ENCODE data around the gene HPD. TPM values are rescaled to one million over a fixed set of nuclear protein-coding genes. Genes with fewer than 3 reads are reported as not detected.

HPD gene
- total RNA-seq, 2 donors from 2014 or later: 3.0 to 5.7 TPM

- no peaks in the 10 kb centered on the region for H3K9me3 ChIP-seq
- peaks cover 48% of the 10 kb centered on the region for H3K4me1 ChIP-seq
- intact Hi-C loops (cut with DNase I): no loop called here
- peak overlapping the region in 1 of 2 donors; percentile 7 for H3K4me3 ChIP-seq
- H3K27me3 ChIP-seq: no peaks in the 10 kb centered on the region
- 10 to 13% methylated on average over 19 to 21 of the region's 21 CpGs for WGBS, 2 donors
- peak overlapping the region in 3 of 4 donors; percentile 77 to 100 (median 99) for H3K27ac ChIP-seq
- no peak for TF ChIP-seq POLR2A (IDR thresholded peaks at IDR 0.05)
- no peak for TF ChIP-seq CTCF (IDR thresholded peaks at IDR 0.05)
- H3K36me3 ChIP-seq (replicated peaks in 1 of 2; ENCODE audit: insufficient read depth in 1 of 2, low read depth in 2 of 2): peaks cover 0 to 1% of the 10 kb centered on the region in 2 donors
- no peak for DNase-seq
- no peak for ATAC-seq
These were observed 51.9 kb downstream of the HPD start for GRCh38 chr12:121806546-121807423.

- peak overlapping the region; percentile 13 to 100 (median 88) for H3K27ac ChIP-seq
- peak overlapping the region in 1 of 2 donors; percentile 7 for H3K4me3 ChIP-seq
- no peaks in the 10 kb centered on the region for H3K27me3 ChIP-seq
- WGBS, 2 donors: 4% methylated on average over 12 to 16 of the region's 16 CpGs
- no peaks in the 10 kb centered on the region for H3K9me3 ChIP-seq
- no peak for ATAC-seq
- TF ChIP-seq POLR2A (IDR thresholded peaks at IDR 0.05) (no peak), CTCF (IDR thresholded peaks at IDR 0.05) (no peak)
- no peak for DNase-seq
- H3K36me3 ChIP-seq (replicated peaks in 1 of 2; ENCODE audit: insufficient read depth in 1 of 2, low read depth in 2 of 2): peaks cover 0 to 1% of the 10 kb centered on the region in 2 donors
- H3K4me1 ChIP-seq: peaks cover 45% of the 10 kb centered on the region
- intact Hi-C loops (cut with DNase I): no loop called here
These were observed 52.6 kb downstream of the HPD start for GRCh38 chr12:121806009-121806545.

DNA sequence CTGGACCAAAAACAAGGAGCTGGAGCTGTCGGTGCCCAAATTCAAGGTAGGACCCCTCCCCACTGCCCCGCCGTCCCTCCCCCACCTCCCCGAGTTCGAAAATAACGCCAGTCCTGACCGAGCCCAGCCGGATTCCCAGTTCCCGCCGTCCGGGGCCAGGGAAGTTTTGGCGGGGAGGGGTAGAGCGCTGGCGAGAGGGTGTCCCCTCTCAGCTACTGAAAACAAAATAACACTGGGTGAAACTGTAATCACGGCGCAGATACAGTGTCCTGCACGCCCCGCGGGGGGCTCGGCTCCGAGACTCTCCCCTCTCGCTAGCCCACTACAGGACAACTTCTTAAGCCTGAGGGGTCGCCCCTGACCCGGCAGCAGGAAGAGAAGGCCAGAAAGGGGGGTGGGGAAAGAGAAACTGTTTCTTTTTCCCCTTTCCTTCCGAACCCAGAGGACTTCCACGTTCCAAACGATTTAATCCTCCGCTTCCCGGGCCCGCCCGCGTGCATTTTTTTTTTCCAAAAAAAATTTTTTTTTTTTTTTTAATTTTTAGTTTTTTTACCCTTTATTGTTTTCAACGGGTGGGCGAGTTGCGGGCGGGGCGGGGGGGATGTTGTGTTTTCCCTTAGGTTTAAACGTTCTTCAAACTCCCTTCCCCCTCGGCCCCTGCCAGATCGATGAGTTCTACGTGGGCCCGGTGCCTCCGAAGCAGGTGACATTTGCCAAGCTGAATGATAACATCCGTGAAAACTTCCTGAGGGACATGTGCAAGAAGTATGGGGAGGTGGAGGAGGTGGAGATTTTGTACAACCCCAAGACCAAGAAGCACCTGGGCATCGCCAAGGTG, 53.3 kb downstream of the HPD start:
- ATAC-seq (no peak), DNase-seq (no peak)
- intact Hi-C loops (cut with DNase I): no loop called here

More for the DNA sequence above, 53.3 kb downstream of the HPD start:
- Histone ChIP-seq H3K4me3 (peak overlapping the region; percentile 63 to 66), H3K4me1 (peaks cover 41% of the 10 kb centered on the region), H3K36me3 (replicated peaks in 1 of 2; ENCODE audit: insufficient read depth in 1 of 2, low read depth in 2 of 2) (peaks cover 0 to 1% of the 10 kb centered on the region in 2 donors), H3K27me3 (no peaks in the 10 kb centered on the region), H3K27ac (peak overlapping the region; percentile 96 to 100 (median 100)), H3K9me3 (no peaks in the 10 kb centered on the region)
- TF ChIP-seq POLR2A (IDR thresholded peaks at IDR 0.05) (no peak), CTCF (IDR thresholded peaks at IDR 0.05) (no peak)
- WGBS, 2 donors: 1 to 2% methylated on average over 26 to 45 of the region's 45 CpGs

Measured in body of pancreas (tissue), 4 donors.